SK-N-MC (cell line): Measurements from ENCODE around the gene NNAT.
"Not testable (repeated sequence)": the region's sequence is repeated elsewhere in the genome, so short reads cannot be mapped to it uniquely, and the experiment has no call there.

Experiments used
- EZH2 ChIP-seq: fragments of 200-600 bp; sonication (generic); IDR thresholded peaks from one replicate; pipeline ENCODE4 v1.6.1; 2017; ENCODE audit warnings: antibody characterized with exemption
- POLR2AphosphoS5 ChIP-seq: IDR thresholded peaks from 2 replicates; pipeline ENCODE4 v1.6.1; 2012; ENCODE audit warnings: mild to moderate bottlenecking, low read depth, low read length, borderline replicate concordance

- TF ChIP-seq EZH2, POLR2AphosphoS5: not testable (repeated sequence)
Measured at GRCh38 chr20:37486209-37486608, 34.8 kb upstream of the NNAT start.
